Neural cell (in vitro differentiated cells): ENCODE results near the gene CLHC1. TPM values are rescaled to one million over a fixed set of nuclear protein-coding genes. Genes with fewer than 3 reads are reported as not detected.

Experiments used
- H2AFZ ChIP-seq: fragments of 200-600, 300-800 bp; sonication (generic), shearing (Covaris generic); 2 replicates; pipeline ENCODE4 v1.6.0; 2014; ENCODE audit warnings: low read depth, mild to moderate bottlenecking, antibody characterized with exemption, low read length, moderate library complexity
- H3F3A ChIP-seq: fragments of 200-600 bp; shearing (Covaris generic); 2 replicates; pipeline ENCODE4 v1.6.1; 2016; ENCODE audit warnings: mild to moderate bottlenecking, moderate library complexity, mixed read lengths, antibody characterized with exemption, low read length; ENCODE audit not compliant: insufficient read depth, poor library complexity, severe bottlenecking
- H3K27ac ChIP-seq: fragments of 200-600, 300-800 bp; sonication (generic), shearing (Covaris generic); 2 replicates; pipeline ENCODE4 v1.5.1; 2014; ENCODE audit warnings: mild to moderate bottlenecking, low read length, moderate library complexity
- H3K27me3 ChIP-seq: fragments of 300-800, 200-600 bp; sonication (generic), shearing (Covaris generic); 2 replicates; pipeline ENCODE4 v1.6.0; 2014; ENCODE audit warnings: mild to moderate bottlenecking, low read depth, low read length, moderate library complexity; ENCODE audit not compliant: insufficient read depth
- H3K36me3 ChIP-seq: fragments of 300-800, 200-600 bp; sonication (generic), shearing (Covaris generic); 2 replicates; pipeline ENCODE4 v1.5.1; 2014; ENCODE audit warnings: mild to moderate bottlenecking, antibody characterized with exemption, low read length, moderate library complexity; ENCODE audit not compliant: insufficient read depth
- H3K4me2 ChIP-seq: fragments of 300-800, 200-600 bp; sonication (generic), shearing (Covaris generic); 2 replicates; pipeline ENCODE4 v1.6.0; 2014; ENCODE audit warnings: mild to moderate bottlenecking, low read length
- H3K4me3 ChIP-seq: fragments of 300-800, 200-600 bp; sonication (generic), shearing (Covaris generic); 2 replicates; pipeline ENCODE4 v1.5.1; 2014; ENCODE audit warnings: mild to moderate bottlenecking, low read length, moderate library complexity
- H3K79me2 ChIP-seq: fragments of 200-600 bp; shearing (Covaris generic); replicated peaks from 2 replicates; pipeline ENCODE4 v1.6.0; 2014; ENCODE audit warnings: mild to moderate bottlenecking, low read length, moderate library complexity; ENCODE audit not compliant: insufficient read depth
- H3K9ac ChIP-seq: fragments of 300-800, 200-600 bp; sonication (generic), shearing (Covaris generic); 2 replicates; pipeline ENCODE4 v1.6.1; 2016; ENCODE audit warnings: mild to moderate bottlenecking, low read length, mixed read lengths
- H3K9me2 ChIP-seq: fragments of 200-600 bp; shearing (Covaris generic); 2 replicates; pipeline ENCODE4 v1.6.1; 2016; ENCODE audit warnings: mild to moderate bottlenecking, low read length, mixed read lengths; ENCODE audit not compliant: insufficient read depth
- H3K9me3 ChIP-seq: fragments of 200-600, 300-800 bp; sonication (generic), shearing (Covaris generic); 2 replicates; pipeline ENCODE4 v1.6.1; 2016; ENCODE audit warnings: mild to moderate bottlenecking, mixed run types, low read length, moderate library complexity, mixed read lengths
- H4K20me1 ChIP-seq: fragments of 200-600 bp; shearing (Covaris generic); 2 replicates; pipeline ENCODE4 v1.6.1; 2016; ENCODE audit warnings: mild to moderate bottlenecking, mixed run types; ENCODE audit not compliant: insufficient read depth
- CTCF ChIP-seq: fragments of 450-650 bp; IDR thresholded peaks from 2 replicates; pipeline ENCODE4 v1.5.1; 2014; ENCODE audit warnings: antibody characterized with exemption, mild to moderate bottlenecking, moderate library complexity; ENCODE audit not compliant: poor library complexity, severe bottlenecking
- EP300 ChIP-seq: fragments of 450-650 bp; conservative IDR thresholded peaks from 2 replicates; pipeline ENCODE4 v1.6.1; 2014; ENCODE audit warnings: antibody characterized with exemption, mild to moderate bottlenecking, moderate library complexity; ENCODE audit not compliant: poor library complexity, severe bottlenecking
- EZH2 ChIP-seq: fragments of 200-600, 300-800 bp; shearing (Covaris generic), sonication (generic); IDR thresholded peaks from 2 replicates; pipeline ENCODE4 v1.6.1; 2014; ENCODE audit warnings: antibody characterized with exemption, low read length, borderline replicate concordance, mild to moderate bottlenecking; ENCODE audit not compliant: insufficient read depth, poor library complexity, severe bottlenecking
- MXI1 ChIP-seq: fragments of 450-650 bp; conservative IDR thresholded peaks from 2 replicates; pipeline ENCODE4 v1.6.1; 2014; ENCODE audit warnings: antibody characterized with exemption, mild to moderate bottlenecking; ENCODE audit not compliant: poor library complexity, severe bottlenecking
- POLR2AphosphoS5 ChIP-seq: IDR thresholded peaks from 2 replicates; pipeline ENCODE4 v1.6.1; 2012
- RAD21 ChIP-seq: fragments of 450-650 bp; conservative IDR thresholded peaks from 2 replicates; pipeline ENCODE4 v1.6.1; 2014; ENCODE audit warnings: antibody characterized with exemption, mild to moderate bottlenecking, moderate library complexity
- REST ChIP-seq: IDR thresholded peaks from 2 replicates; pipeline ENCODE4 v1.6.1; 2012; ENCODE audit warnings: borderline replicate concordance
- SMC3 ChIP-seq: fragments of 450-650 bp; conservative IDR thresholded peaks from 2 replicates; pipeline ENCODE4 v1.6.1; 2014; ENCODE audit warnings: antibody characterized with exemption, mild to moderate bottlenecking, moderate library complexity; ENCODE audit not compliant: poor library complexity
- TAF1 ChIP-seq: IDR thresholded peaks from 2 replicates; pipeline ENCODE4 v1.6.1; 2012; ENCODE audit warnings: low read depth
- polyA plus RNA-seq: library from polyadenylated mRNA; depleted of rRNA; stranded (reverse); fragments of >200 nt; gene quantifications from 2 replicates; pipeline ENCODE4 v1.2.3, GENCODE V29; 2014

CLHC1 gene
- polyA plus RNA-seq, 1 donor from 2014 or later, result 43.6 TPM

- no peak overlapping the region for H2AFZ ChIP-seq
- H4K20me1 ChIP-seq, result no peaks in the 10 kb centered on the region
- H3K4me2 ChIP-seq, result no peak overlapping the region
- no peaks in the 10 kb centered on the region for H3K9me3 ChIP-seq
- no peak overlapping the region for H3K27ac ChIP-seq
- H3K27me3 ChIP-seq, result no peaks in the 10 kb centered on the region
- no peaks in the 10 kb centered on the region for H3K9me2 ChIP-seq
- no peaks in the 10 kb centered on the region for H3K79me2 ChIP-seq
- TF ChIP-seq TAF1 (no peak), EZH2 (no peak), RAD21 (no peak), CTCF (no peak), POLR2AphosphoS5 (no peak), REST (no peak), SMC3 (no peak), MXI1 (no peak), EP300 (no peak)
- H3K9ac ChIP-seq, result no peak overlapping the region
- no peak overlapping the region for H3K4me3 ChIP-seq
- no peaks in the 10 kb centered on the region for H3K36me3 ChIP-seq
- H3F3A ChIP-seq, result no peaks in the 10 kb centered on the region
Observed at GRCh38 chr2:55151733-55152433, 80.2 kb downstream of the CLHC1 start.

GRCh38 chr2:55150834-55151233 lies 81.3 kb downstream of the CLHC1 start:
- H3F3A ChIP-seq, result no peaks in the 10 kb centered on the region
- no peaks in the 10 kb centered on the region for H3K36me3 ChIP-seq
- H3K9me3 ChIP-seq, result no peaks in the 10 kb centered on the region
- no peaks in the 10 kb centered on the region for H3K27me3 ChIP-seq
- no peak overlapping the region for H3K4me3 ChIP-seq
- no peaks in the 10 kb centered on the region for H3K9me2 ChIP-seq
- TF ChIP-seq EZH2 (no peak), EP300 (no peak), RAD21 (no peak), CTCF (no peak), REST (no peak), POLR2AphosphoS5 (no peak), SMC3 (no peak), TAF1 (no peak), MXI1 (no peak)
- H3K79me2 ChIP-seq, result no peaks in the 10 kb centered on the region
- no peak overlapping the region for H2AFZ ChIP-seq
- H3K9ac ChIP-seq, result no peak overlapping the region
- H3K27ac ChIP-seq, result no peak overlapping the region
- no peaks in the 10 kb centered on the region for H4K20me1 ChIP-seq
- H3K4me2 ChIP-seq, result no peak overlapping the region
